Measurements from ENCODE around the gene TCF7L2. TPM values are rescaled to one million over a fixed set of nuclear protein-coding genes. Genes with fewer than 3 reads are reported as not detected.

TCF7L2 gene
- total and polyA plus RNA-seq, 4 donors, result 9.1 to 32.3 (median 21.4) TPM

GRCh38 chr10:113080925-113081229, 130.8 kb downstream of the TCF7L2 start:
- no peak overlapping the region for H3K27ac ChIP-seq (ENCODE audit: low read depth in 1 of 2, low read length in 1 of 2)
- H3K4me1 ChIP-seq (ENCODE audit: control insufficient read depth in 5 of 5, insufficient read depth in 5 of 5, low read length in 5 of 5), result peaks cover 0 to 4% (median 0%) of the 10 kb centered on the region in 5 donors
- ATAC-seq (ENCODE audit: insufficient read depth, low FRiP score) (no peak), DNase-seq (no peak)
- H3K36me3 ChIP-seq (ENCODE audit: control insufficient read depth in 4 of 4, insufficient read depth in 4 of 4, low read length in 4 of 4), result peaks cover 0 to 12% (median 2%) of the 10 kb centered on the region in 4 donors
- no peak overlapping the region for H3K9ac ChIP-seq (ENCODE audit: insufficient read depth in 1 of 2, low read length in 2 of 2)
- H3K27me3 ChIP-seq (ENCODE audit: control insufficient read depth in 3 of 3, insufficient read depth in 3 of 3, low read length in 2 of 3), result no peaks in the 10 kb centered on the region
- H3K4me3 ChIP-seq, result no peak overlapping the region
- TF ChIP-seq CTCF (IDR thresholded peaks at IDR 0.05; ENCODE audit: control extremely low read depth, extremely low read depth), result no peak
- no peaks in the 10 kb centered on the region for H3K9me3 ChIP-seq (ENCODE audit: control insufficient read depth in 4 of 4, insufficient read depth in 3 of 4, low read length in 3 of 4)
- WGBS, 2 donors, result 66 to 93% methylated on average over 2 of the region's 2 CpGs

- H3K4me1 ChIP-seq (ENCODE audit: control insufficient read depth in 5 of 5, insufficient read depth in 5 of 5, low read length in 5 of 5), result peaks cover 0 to 9% (median 4%) of the 10 kb centered on the region in 5 donors
- peaks cover 0 to 12% (median 2%) of the 10 kb centered on the region in 4 donors for H3K36me3 ChIP-seq (ENCODE audit: control insufficient read depth in 4 of 4, insufficient read depth in 4 of 4, low read length in 4 of 4)
- H3K4me3 ChIP-seq, result no peak overlapping the region
- H3K9ac ChIP-seq (ENCODE audit: insufficient read depth in 1 of 2, low read length in 2 of 2), result no peak overlapping the region
- no peaks in the 10 kb centered on the region for H3K9me3 ChIP-seq (ENCODE audit: control insufficient read depth in 4 of 4, insufficient read depth in 3 of 4, low read length in 3 of 4)
- WGBS, 2 donors, result 95 to 96% methylated on average over 4 of the region's 4 CpGs
- DNase-seq (no peak), ATAC-seq (ENCODE audit: insufficient read depth, low FRiP score) (no peak)
- no peak overlapping the region for H3K27ac ChIP-seq (ENCODE audit: low read depth in 1 of 2, low read length in 1 of 2)
- no peaks in the 10 kb centered on the region for H3K27me3 ChIP-seq (ENCODE audit: control insufficient read depth in 3 of 3, insufficient read depth in 3 of 3, low read length in 2 of 3)
- no peak for TF ChIP-seq CTCF (IDR thresholded peaks at IDR 0.05; ENCODE audit: control extremely low read depth, extremely low read depth)
These were observed 134.0 kb downstream of the TCF7L2 start for GRCh38 chr10:113084031-113084430.

- 95 to 96% methylated on average over 4 of the region's 4 CpGs for WGBS, 2 donors
These were observed 135.7 kb downstream of the TCF7L2 start for GRCh38 chr10:113085776-113086175.

More at GRCh38 chr10:113085776-113086175, 135.7 kb downstream of the TCF7L2 start:
- no peak for ATAC-seq (ENCODE audit: insufficient read depth, low FRiP score)
- no peak overlapping the region for H3K4me3 ChIP-seq
- no peak overlapping the region for H3K9ac ChIP-seq (ENCODE audit: insufficient read depth in 1 of 2, low read length in 2 of 2)
- no peaks in the 10 kb centered on the region for H3K27me3 ChIP-seq (ENCODE audit: control insufficient read depth in 3 of 3, insufficient read depth in 3 of 3, low read length in 2 of 3)
- no peak for DNase-seq
- peaks cover 0 to 10% (median 2%) of the 10 kb centered on the region in 4 donors for H3K36me3 ChIP-seq (ENCODE audit: control insufficient read depth in 4 of 4, insufficient read depth in 4 of 4, low read length in 4 of 4)
- H3K4me1 ChIP-seq (ENCODE audit: control insufficient read depth in 5 of 5, insufficient read depth in 5 of 5, low read length in 5 of 5), result peaks cover 0 to 9% (median 4%) of the 10 kb centered on the region in 5 donors
- no peak for TF ChIP-seq CTCF (IDR thresholded peaks at IDR 0.05; ENCODE audit: control extremely low read depth, extremely low read depth)
- H3K27ac ChIP-seq (ENCODE audit: low read depth in 1 of 2, low read length in 1 of 2), result no peak overlapping the region
- peaks cover 0 to 2% (median 0%) of the 10 kb centered on the region in 4 donors for H3K9me3 ChIP-seq (ENCODE audit: control insufficient read depth in 4 of 4, insufficient read depth in 3 of 4, low read length in 3 of 4)
